Retinal pigment epithelial cell (primary cell): ENCODE results near the gene EIF3B.
"Not testable (repeated sequence)": the region's sequence is repeated elsewhere in the genome, so short reads cannot be mapped to it uniquely, and the experiment has no call there.

ENCODE experiments used
- DNase-seq: peaks from one replicate; pipeline ENCODE4 v3.0.0-alpha.2; 2010; ENCODE audit warnings: low read depth
- H3K4me3 ChIP-seq: 2 replicates; pipeline ENCODE4 v1.5.1; 2011; ENCODE audit warnings: mild to moderate bottlenecking, low read length, control low read depth, moderate library complexity
- TF ChIP-seq, protein P1 (sequence below): conservative IDR thresholded peaks from 2 replicates; pipeline ENCODE4 v1.5.1; 2011; ENCODE audit warnings: low read depth, low read length, control low read depth, inconsistent platforms

EIF3B gene

DNA sequence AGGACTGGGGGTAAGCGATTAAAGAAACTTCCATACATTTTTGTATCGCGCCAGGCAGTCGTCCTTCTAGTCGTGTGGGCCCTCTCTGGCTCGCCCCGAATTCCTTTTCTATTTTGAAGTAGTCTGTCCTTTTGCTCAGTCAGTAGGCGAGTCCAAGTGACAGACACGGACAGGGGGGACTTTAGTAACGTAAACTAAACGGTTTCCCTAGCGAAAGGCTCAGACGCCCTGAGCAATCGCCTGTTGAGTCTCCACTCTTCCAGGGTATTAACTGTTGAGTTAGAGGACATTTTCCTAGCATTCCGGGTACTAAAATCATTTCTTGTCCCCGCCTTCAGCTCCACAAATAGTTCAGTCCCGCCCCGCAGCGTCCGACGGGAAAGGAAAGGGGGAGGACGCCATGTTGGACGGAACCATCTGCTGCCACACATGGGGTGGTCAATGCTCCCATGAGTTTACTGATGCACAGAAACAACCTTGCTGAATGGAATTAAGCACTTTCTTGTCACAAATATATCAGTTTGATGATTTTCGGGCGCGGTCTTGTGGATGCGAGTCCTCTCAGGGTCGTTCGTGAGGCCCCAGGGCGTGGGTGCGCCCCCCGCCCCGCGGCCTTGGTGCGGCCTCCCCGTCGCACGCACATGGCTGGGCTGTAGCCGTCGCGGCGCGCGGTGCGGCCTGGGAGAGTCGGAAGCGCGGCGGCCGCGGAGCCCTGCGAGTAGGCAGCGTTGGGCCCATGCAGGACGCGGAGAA lies at the start of gene EIF3B:
Gene EIF3B, plus strand, starts transcription at position 642 of the 753 bp plus-strand sequence. Its CDS starts 95 bp downstream, at position 737.
- peak within 1 kb of the TSS; percentile 76 for H3K4me3 ChIP-seq
- peak; percentile 72 for DNase-seq
- TF ChIP-seq, protein P1, sequence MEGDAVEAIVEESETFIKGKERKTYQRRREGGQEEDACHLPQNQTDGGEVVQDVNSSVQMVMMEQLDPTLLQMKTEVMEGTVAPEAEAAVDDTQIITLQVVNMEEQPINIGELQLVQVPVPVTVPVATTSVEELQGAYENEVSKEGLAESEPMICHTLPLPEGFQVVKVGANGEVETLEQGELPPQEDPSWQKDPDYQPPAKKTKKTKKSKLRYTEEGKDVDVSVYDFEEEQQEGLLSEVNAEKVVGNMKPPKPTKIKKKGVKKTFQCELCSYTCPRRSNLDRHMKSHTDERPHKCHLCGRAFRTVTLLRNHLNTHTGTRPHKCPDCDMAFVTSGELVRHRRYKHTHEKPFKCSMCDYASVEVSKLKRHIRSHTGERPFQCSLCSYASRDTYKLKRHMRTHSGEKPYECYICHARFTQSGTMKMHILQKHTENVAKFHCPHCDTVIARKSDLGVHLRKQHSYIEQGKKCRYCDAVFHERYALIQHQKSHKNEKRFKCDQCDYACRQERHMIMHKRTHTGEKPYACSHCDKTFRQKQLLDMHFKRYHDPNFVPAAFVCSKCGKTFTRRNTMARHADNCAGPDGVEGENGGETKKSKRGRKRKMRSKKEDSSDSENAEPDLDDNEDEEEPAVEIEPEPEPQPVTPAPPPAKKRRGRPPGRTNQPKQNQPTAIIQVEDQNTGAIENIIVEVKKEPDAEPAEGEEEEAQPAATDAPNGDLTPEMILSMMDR = no peak

DNA sequence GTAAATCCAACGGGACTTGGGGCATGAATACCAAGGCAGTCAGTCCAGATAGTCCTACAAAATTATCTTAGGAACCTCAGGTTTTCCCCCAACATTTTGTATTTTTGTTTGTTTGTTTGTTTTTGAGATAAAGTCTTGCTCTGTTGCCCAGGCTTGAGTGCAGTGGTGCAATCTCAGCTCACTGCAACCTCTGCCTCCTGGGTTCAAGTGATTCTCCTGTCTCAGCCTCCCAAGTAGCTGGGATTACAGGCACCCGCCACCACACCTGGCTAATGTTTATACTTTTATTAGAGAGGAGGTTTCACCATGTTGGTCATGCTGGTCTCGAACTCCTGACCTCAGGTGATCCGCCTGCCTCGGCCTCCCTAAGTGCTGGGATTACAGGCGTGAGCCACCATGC lies 49.4 kb upstream of the EIF3B start:
- not testable (repeated sequence) for H3K4me3 ChIP-seq, DNase-seq

DNA sequence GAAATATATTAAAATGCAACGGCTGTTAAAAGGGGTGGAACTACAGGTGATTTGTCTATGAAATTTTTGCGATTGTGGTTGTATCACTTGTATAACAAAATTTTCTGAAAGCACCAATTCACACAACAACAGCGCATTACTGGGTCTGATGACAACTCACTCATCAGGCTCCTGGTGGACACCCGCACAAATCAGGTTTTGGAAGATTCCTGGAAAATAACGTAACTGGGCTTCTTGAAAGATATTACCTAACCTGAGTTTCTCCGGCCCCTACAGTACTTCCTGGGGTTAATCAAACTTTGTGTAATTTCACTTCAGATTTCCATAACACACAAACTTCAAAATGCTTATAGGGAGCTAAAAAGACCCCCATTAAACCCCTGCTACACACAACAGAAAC lies 47.9 kb upstream of the EIF3B start:
- DNase-seq = no peak
- H3K4me3 ChIP-seq = no peak overlapping the region
- TF ChIP-seq, protein P1 = no peak

DNA sequence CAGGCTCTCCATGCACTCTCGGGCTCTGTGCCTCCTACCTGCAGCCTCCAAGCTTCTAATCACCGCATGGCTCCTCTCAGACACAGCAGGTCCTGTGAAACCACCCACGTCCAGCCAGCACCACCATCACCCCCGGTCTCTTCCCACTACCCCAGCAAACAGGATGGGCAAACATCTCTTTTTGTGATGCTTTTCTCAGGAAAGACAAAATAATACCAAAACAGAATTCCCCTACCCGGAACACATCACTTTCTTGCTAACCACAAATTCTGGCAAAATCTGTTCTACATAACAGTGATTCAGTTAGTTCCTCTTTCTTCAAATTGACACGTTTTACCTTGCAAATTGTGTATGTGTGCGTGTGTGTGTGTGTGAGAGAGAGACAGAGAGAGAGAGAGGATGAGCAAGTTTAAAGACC lies 46.9 kb upstream of the EIF3B start:
- no peak overlapping the region for H3K4me3 ChIP-seq
- TF ChIP-seq, protein P1 = no peak
- DNase-seq = no peak

DNA sequence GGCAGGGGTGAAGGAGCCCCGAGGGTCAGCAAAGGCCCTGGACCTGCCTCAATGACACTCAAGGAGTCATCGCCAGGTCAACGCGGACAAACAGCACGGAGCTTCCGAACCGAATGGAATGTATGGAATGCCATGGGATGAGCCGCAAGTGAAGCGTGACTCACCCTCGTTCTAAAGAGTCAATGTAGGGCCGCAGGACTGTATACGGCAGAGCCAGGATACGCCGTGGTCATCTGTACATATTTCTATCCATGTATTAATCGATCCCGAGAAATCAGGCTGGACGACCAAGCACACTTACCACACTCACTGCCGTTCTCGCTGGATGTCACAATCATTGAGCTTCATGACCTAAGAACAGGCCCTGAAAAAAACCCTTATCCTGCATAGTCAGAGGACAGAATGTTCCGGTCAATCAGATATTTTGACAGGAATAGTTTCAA lies 44.7 kb upstream of the EIF3B start:
- peak overlapping the region; percentile 5 for H3K4me3 ChIP-seq
- TF ChIP-seq, protein P1 = no peak
- peak; percentile 68 for DNase-seq

DNA sequence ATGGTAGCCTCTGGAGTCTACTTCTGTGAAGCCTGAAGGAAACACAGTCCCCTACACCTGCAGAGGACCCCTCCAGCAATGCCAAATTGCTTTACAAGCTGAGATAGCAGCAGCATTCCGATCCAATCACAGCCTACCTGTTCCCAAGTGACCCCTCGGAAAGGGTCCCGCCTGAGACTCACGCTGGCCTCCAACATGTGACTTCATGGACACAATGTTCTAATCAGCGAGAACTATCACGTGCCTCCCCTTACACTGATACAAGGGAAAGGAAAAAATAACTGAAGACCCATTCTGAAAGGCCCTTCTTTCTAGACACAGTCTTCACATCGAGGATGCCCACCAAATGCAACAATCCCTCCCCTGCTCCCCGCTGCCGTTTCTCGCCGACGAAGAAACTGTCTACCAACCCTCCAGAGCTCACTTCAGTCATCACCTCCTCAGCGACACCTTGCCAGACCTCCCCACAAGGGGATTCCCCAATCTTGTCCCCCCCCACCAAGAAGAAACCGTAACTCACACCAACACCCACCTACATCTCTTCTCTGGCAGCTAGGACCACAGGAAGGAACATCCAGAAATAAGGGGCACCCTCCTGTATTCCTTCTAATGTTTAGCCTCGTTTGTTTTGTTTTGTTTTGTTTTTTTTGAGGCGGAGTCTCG lies 42.2 kb upstream of the EIF3B start:
- DNase-seq = no peak
- H3K4me3 ChIP-seq = peak overlapping the region; percentile 1
- TF ChIP-seq, protein P1 = no peak

DNA sequence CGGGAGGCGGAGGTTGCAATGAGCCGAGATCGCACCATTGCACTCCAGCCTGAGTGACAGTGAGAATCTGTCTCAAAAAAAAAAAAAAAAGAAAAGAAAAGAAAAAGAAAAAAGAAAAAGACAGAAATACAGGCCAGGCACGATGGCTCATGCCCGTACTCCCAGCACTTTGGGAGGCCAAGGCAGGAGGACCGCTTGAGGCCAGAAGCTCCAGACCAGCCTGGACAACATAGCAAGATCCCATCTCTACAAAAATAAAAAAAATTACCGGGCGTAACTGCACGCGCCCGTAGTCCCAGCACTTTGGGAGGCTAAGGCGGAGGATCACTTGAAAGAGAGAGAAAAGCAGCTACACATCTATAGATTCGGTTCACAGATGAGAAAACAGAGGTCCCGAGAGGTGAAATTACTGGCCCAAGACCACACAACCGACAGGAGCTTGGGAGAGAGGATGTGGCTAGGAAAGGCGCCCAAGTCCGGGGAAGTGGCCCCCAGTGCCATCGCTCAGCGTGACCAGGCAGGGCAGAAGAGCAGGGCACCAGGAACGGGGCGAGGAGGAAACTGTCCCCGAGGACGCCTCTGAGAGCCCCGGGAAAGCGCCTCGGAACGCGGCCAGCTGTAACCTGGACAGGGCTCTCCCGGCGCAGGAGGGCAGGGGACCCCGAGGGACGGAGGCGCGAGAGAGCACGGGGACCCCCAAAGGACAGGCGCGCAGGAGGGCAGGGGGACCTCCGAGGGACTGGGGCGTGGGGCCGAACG lies 41.0 kb upstream of the EIF3B start:
- H3K4me3 ChIP-seq = peak overlapping the region; percentile 80
- TF ChIP-seq, protein P1 = no peak
- no peak for DNase-seq
